ENCODE results near the gene GNAS.
"Not testable (repeated sequence)": the region's sequence is repeated elsewhere in the genome, so short reads cannot be mapped to it uniquely, and the experiment has no call there.

GNAS gene

GRCh38 chr20:58828804-58829203 lies 23.7 kb upstream of the GNAS start:
- DNase-seq = not testable (repeated sequence)

- no peak for DNase-seq
Observed at GRCh38 chr20:58829531-58829941, 23.0 kb upstream of the GNAS start.

- DNase-seq = no peak
Observed at GRCh38 chr20:58832457-58832856, 20.1 kb upstream of the GNAS start.

DNA sequence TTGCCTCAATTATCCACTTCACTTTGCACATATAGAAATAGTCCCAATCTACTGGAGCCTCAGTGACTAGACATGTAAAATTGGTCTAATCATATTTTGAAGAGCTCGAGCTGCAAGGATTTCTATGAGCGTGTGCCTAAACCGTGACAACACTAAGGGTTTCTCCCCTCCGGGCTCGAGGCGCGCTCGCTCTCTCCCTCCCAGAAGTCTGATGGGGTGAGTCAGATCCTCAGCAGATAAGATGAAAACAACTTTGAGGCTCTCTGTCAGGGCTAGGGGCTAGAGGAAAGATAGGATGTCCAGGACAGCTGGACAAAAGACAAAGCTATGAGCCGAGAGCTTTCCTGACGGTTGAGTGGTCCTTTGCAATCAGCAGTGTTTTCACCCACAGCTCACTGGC lies 18.6 kb upstream of the GNAS start:
- no peak for DNase-seq

GRCh38 chr20:58835231-58835630 lies 17.3 kb upstream of the GNAS start:
- no peak for DNase-seq

- DNase-seq = no peak
Observed at GRCh38 chr20:58836616-58837204, 15.8 kb upstream of the GNAS start.

DNA sequence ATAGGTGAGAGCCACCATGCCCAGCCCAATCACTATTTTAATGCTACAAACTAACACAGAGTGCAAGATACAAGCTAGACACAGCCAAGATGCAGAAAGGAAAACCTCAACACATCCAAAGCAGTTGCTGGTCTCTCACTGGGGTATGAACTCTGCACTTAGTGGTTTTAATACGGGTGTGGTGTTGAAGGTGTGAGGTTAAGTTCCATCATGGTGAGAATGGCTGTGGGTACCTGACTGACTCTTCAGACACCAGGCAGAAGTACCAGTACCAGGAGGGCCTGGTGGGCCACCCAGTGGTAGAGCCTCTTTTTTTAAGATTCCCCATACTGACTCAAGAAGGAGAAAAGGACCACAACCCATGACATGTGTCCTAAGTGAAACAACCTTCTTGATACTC lies 14.8 kb upstream of the GNAS start:
- DNase-seq = no peak

- no peak for DNase-seq
Observed at GRCh38 chr20:58838174-58838573, 14.3 kb upstream of the GNAS start.

GRCh38 chr20:58839474-58839874 lies 13.0 kb upstream of the GNAS start:
- DNase-seq = no peak

DNA sequence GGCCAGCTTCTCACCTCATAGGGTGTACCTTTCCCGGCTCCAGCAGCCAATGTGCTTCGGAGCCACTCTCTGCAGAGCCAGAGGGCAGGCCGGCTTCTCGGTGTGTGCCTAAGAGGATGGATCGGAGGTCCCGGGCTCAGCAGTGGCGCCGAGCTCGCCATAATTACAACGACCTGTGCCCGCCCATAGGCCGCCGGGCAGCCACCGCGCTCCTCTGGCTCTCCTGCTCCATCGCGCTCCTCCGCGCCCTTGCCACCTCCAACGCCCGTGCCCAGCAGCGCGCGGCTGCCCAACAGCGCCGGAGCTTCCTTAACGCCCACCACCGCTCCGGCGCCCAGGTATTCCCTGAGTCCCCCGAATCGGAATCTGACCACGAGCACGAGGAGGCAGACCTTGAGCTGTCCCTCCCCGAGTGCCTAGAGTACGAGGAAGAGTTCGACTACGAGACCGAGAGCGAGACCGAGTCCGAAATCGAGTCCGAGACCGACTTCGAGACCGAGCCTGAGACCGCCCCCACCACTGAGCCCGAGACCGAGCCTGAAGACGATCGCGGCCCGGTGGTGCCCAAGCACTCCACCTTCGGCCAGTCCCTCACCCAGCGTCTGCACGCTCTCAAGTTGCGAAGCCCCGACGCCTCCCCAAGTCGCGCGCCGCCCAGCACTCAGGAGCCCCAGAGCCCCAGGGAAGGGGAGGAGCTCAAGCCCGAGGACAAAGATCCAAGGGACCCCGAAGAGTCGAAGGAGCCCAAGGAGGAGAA lies 12.3 kb upstream of the GNAS start:
- no peak for DNase-seq

- DNase-seq = no peak
Observed at GRCh38 chr20:58840816-58841538, 11.5 kb upstream of the GNAS start.

DNA sequence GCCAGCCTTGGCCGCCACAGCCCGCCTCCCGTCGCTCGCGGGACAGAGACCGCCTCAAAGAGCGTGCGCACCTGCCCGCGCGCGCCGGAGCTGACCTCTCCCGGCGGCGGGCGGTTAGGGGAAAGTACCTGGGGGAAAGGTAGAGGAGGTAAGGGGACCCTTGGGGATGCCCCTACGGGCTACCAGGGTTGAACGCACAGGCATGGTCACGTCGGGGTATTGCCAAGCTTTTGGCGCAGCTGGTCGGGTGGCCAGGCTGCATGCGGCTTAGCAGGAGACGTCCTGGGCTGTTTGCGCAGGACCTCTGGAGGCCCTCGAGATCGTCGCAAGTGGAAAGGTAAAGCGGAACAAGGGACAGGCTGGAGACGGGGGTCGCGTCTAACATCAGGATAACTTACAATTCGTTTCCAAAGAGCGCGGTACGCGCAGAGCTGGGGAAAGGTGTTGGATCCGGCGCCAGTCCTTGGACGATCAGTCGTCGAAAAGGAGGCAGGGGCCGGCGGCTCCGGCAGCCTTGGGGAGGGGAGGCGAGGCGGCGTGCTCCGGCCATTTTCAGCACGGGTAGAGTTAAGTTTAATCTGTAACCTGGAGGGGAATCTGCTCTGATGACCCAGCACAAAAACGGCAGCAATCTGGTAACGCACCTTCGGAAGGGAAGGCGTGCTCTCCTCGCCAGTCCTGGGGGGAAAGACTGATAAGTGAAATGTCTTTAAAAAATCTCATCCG lies 10.8 kb upstream of the GNAS start:
- DNase-seq = no peak

- no peak for DNase-seq
Observed at GRCh38 chr20:58842276-58842675, 10.2 kb upstream of the GNAS start.

- DNase-seq = no peak
Observed at GRCh38 chr20:58843128-58843556, 9.4 kb upstream of the GNAS start.

DNA sequence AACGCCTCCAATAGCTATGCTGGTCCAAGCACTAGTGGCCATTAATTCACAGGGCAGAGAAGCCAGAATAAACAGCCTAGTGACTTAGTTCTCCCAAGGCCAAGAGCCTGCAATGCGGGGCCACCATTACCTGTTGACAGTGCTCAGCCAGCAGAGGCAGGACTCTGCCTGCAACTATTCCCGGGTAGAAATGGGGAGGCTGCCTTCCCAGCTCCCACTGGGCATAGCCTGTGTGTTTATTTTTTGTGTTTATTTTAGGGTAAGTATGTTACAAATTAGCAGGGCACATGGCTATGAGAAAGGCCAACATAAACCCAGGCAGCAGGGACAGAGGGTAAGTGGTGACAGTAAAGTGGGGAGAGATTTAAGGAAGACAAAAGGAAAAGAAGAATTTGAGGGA lies 6.8 kb upstream of the GNAS start:
- no peak for DNase-seq

DNA sequence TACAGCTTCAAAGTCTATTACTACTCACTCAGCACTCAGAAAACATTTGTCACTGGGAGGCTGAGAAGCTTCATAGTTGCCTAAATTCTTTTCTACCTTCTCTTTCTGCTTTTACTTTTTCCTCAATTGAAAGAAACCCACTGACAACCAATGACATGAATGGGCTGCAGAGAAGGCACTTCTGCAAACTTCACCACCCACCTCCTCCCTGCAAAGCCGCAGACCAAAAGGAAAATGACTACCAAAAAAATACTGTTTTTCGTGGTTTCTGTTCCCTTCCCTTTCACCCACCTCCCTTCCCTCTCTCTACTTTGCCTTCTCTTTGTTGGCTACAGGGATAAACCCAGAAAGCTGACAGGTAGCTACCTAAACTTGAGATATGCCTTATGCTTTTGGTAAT lies 5.1 kb upstream of the GNAS start:
- no peak for DNase-seq

DNA sequence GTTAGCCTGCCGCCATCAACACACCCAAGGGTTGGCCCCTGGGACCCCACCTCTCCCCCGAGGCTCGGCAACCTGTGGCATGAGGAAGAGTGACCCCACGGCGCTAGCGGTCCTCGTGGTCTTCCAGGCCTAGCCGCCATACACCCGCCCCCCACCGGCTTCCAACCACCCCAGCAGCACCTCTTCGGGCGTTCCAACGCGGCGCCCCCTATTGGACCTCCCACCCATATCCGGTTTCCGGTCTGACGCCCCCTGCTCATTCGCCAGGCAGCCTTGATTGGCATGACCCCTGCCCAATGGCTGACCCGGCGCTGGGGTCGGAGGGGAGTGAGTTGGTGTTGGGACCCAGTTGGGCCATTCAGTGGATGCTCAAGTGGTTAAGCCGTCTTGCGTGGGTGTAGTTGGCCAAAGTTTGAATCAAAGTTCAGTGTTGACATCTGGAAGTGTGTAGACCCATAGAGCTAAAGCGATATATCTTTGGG lies 1.8 kb upstream of the GNAS start, which contains the start of gene GNAS-AS1:
GNAS-AS1 (minus strand) TSS at position 210 of the 482 bp plus-strand sequence.
- peak; percentile 47 for DNase-seq

DNA sequence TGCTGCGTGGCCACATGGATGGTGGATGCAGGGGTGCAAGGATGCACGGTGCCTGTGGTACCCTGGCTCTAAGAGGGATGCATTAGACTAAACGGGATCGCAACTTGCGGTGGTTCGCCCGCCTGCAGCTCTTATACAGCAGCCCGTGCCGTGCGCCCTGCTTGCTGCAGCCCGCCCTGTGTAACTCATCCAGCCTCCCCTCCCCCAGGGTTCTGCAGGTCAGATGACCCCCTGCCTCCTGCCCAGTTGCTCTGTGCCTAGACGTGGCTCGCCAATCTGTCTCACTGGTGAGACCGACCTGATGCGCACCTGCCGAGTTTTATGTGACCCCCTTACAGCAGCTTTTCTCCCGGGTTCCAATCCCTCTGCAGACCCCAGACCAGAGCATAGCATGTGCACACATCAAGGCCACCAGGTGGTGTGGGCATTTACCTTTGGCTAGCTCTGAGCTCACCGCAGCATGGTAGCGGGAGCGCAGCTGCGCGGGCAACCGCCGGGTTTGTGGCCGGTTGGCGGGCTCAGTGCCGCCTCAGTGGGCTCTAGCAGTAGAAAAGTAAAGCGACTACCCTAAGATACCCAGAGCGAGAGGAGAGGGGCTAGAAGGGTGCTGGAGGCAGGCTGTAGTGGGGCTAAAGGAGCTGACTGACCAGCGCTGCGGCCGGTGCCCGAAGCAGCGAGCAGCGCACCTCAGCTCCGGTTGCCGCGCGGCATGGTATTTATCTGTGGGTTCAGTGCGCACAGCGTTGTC lies 1.1 kb upstream of the GNAS start:
- no peak for DNase-seq

- no peak for DNase-seq
Observed at GRCh38 chr20:58851969-58852458, 502 bp upstream of the GNAS start.

DNA sequence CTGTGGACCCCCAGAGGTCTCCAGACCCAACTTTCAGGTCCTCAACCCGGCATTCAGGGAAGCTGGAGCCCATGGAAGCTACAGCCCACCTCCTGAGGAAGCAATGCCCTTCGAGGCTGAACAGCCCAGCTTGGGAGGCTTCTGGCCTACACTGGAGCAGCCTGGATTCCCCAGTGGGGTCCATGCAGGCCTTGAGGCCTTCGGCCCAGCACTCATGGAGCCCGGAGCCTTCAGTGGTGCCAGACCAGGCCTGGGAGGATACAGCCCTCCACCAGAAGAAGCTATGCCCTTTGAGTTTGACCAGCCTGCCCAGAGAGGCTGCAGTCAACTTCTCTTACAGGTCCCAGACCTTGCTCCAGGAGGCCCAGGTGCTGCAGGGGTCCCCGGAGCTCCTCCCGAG lies 950 bp downstream of the GNAS start:
- DNase-seq = no peak

DNA sequence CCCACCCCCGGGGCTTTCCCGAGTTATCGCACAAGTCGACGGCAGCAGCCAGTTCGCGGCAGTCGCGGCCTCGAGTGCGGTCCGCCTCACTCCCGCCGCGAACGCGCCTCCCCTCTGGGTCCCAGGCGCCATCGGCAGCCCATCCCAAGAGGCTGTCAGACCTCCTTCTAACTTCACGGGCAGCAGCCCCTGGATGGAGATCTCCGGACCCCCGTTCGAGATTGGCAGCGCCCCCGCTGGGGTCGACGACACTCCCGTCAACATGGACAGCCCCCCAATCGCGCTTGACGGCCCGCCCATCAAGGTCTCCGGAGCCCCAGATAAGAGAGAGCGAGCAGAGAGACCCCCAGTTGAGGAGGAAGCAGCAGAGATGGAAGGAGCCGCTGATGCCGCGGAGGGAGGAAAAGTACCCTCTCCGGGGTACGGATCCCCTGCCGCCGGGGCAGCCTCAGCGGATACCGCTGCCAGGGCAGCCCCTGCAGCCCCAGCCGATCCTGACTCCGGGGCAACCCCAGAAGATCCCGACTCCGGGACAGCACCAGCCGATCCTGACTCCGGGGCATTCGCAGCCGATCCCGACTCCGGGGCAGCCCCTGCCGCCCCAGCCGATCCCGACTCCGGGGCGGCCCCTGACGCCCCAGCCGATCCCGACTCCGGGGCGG lies 1.6 kb downstream of the GNAS start:
- no peak for DNase-seq
